Parathyroid adenoma (tissue), 2 donors: ENCODE results near the gene HYLS1.
"Not testable (repeated sequence)": the region's sequence is repeated elsewhere in the genome, so short reads cannot be mapped to it uniquely, and the experiment has no call there.

Experiments used
- H2AFZ ChIP-seq: fragments of 300-600 bp; sonication (generic); one replicate; pipeline ENCODE4 v1.7.0; 2017; ENCODE audit warnings: antibody characterized with exemption, mild to moderate bottlenecking
- H3K27ac ChIP-seq: fragments of 300-600 bp; sonication (generic); one replicate; pipeline ENCODE4 v1.7.0; 2017
- H3K27me3 ChIP-seq: fragments of 300-600 bp; sonication (generic); one replicate; pipeline ENCODE4 v1.7.0; 2017; ENCODE audit warnings: low read length; ENCODE audit not compliant: control insufficient read depth, insufficient read depth
- H3K36me3 ChIP-seq: fragments of 300-600 bp; sonication (generic); one replicate; pipeline ENCODE4 v1.7.0; 2017; ENCODE audit warnings: low read length; ENCODE audit not compliant: control insufficient read depth, insufficient read depth
- H3K4me1 ChIP-seq: fragments of 300-600 bp; sonication (generic); one replicate; pipeline ENCODE4 v1.7.0; 2017; ENCODE audit warnings: control low read depth
- H3K4me2 ChIP-seq: fragments of 300-600 bp; sonication (generic); one replicate; pipeline ENCODE4 v1.7.0; 2017; ENCODE audit warnings: low read length
- H3K4me3 ChIP-seq: fragments of 300-600 bp; sonication (generic); one replicate; pipeline ENCODE4 v1.7.0; 2017; ENCODE audit warnings: low read depth, low read length
- H3K79me2 ChIP-seq: fragments of 300-600 bp; sonication (generic); one replicate; pipeline ENCODE4 v1.7.0; 2017; ENCODE audit warnings: control low read depth
- H3K9ac ChIP-seq: fragments of 300-600 bp; sonication (generic); one replicate; pipeline ENCODE4 v1.7.0; 2017; ENCODE audit warnings: mild to moderate bottlenecking
- H3K9me3 ChIP-seq: fragments of 300-600 bp; sonication (generic); one replicate; pipeline ENCODE4 v1.7.0; 2017; ENCODE audit warnings: low read length; ENCODE audit not compliant: control insufficient read depth
- CTCF ChIP-seq: fragments of 300-600 bp; sonication (generic); IDR thresholded peaks from one replicate; pipeline ENCODE4 v1.7.0; 2017; ENCODE audit warnings: antibody characterized with exemption, mild to moderate bottlenecking
- donor health status: primary hyperparathyroidism.

HYLS1 gene

GRCh38 chr11:125902927-125903710 lies 15.7 kb downstream of the HYLS1 start, which contains the start of gene PUS3:
PUS3 (minus strand) TSS chr11:125903206; CDS start chr11:125896284, 6,922 bp downstream.
- peak within 1 kb of the TSS; percentile 81 for H2AFZ ChIP-seq
- no peaks in the 10 kb centered on the region for H3K4me1 ChIP-seq
- TF ChIP-seq CTCF: no peak
- H3K9me3 ChIP-seq: no peaks in the 10 kb centered on the region
- H3K4me3 ChIP-seq: peak within 1 kb of the TSS; percentile 63
- peaks cover 3% of the 10 kb centered on the region for H3K79me2 ChIP-seq
- peak within 1 kb of the TSS; percentile 80 for H3K27ac ChIP-seq
- no peaks in the 10 kb centered on the region for H3K36me3 ChIP-seq
- H3K27me3 ChIP-seq: no peaks in the 10 kb centered on the region
- H3K9ac ChIP-seq: no peak within 1 kb of the TSS
- peak within 1 kb of the TSS; percentile 70 for H3K4me2 ChIP-seq

GRCh38 chr11:125903711-125904659 lies 16.5 kb downstream of the HYLS1 start, which contains the start of gene DDX25:
DDX25 (plus strand) TSS chr11:125904508; CDS start chr11:125904518, 10 bp downstream.
- H3K36me3 ChIP-seq: no peaks in the 10 kb centered on the region
- TF ChIP-seq CTCF: no peak
- H3K4me1 ChIP-seq: no peaks in the 10 kb centered on the region
- peak within 1 kb of the TSS; percentile 70 for H3K4me2 ChIP-seq
- peak within 1 kb of the TSS; percentile 63 for H3K4me3 ChIP-seq
- H3K27ac ChIP-seq: peak within 1 kb of the TSS; percentile 80
- H2AFZ ChIP-seq: peak within 1 kb of the TSS; percentile 81
- no peaks in the 10 kb centered on the region for H3K9me3 ChIP-seq
- peaks cover 3% of the 10 kb centered on the region for H3K79me2 ChIP-seq
- no peak within 1 kb of the TSS for H3K9ac ChIP-seq
- no peaks in the 10 kb centered on the region for H3K27me3 ChIP-seq

GRCh38 chr11:125904678-125905077 lies 17.2 kb downstream of the HYLS1 start:
- Histone ChIP-seq H3K4me1 (no peaks in the 10 kb centered on the region), H3K79me2 (peaks cover 3% of the 10 kb centered on the region), H3K9ac (no peak overlapping the region), H3K4me2 (no peak overlapping the region), H3K27me3 (no peaks in the 10 kb centered on the region), H3K36me3 (no peaks in the 10 kb centered on the region), H2AFZ (peak overlapping the region; percentile 81), H3K9me3 (no peaks in the 10 kb centered on the region), H3K27ac (peak overlapping the region; percentile 80), H3K4me3 (no peak overlapping the region)
- no peak for TF ChIP-seq CTCF

GRCh38 chr11:125910226-125910849 lies 22.9 kb downstream of the HYLS1 start:
- Histone ChIP-seq H2AFZ (no peak overlapping the region), H3K9me3 (no peaks in the 10 kb centered on the region), H3K4me1 (no peaks in the 10 kb centered on the region), H3K36me3 (no peaks in the 10 kb centered on the region), H3K79me2 (no peaks in the 10 kb centered on the region), H3K4me2 (no peak overlapping the region), H3K27ac (no peak overlapping the region), H3K27me3 (no peaks in the 10 kb centered on the region), H3K4me3 (no peak overlapping the region), H3K9ac (no peak overlapping the region)
- no peak for TF ChIP-seq CTCF

GRCh38 chr11:125914601-125915000 lies 27.1 kb downstream of the HYLS1 start:
- H2AFZ ChIP-seq, H3K9ac ChIP-seq, H3K27me3 ChIP-seq, H3K36me3 ChIP-seq, H3K9me3 ChIP-seq, H3K4me1 ChIP-seq, H3K4me3 ChIP-seq, H3K79me2 ChIP-seq, H3K27ac ChIP-seq, H3K4me2 ChIP-seq: not testable (repeated sequence)
